HFFc6 (cell line): ENCODE results near the gene MOB3A. TPM values are rescaled to one million over a fixed set of nuclear protein-coding genes. Genes with fewer than 3 reads are reported as not detected.
A peak's percentile ranks its signal among the peaks of the same experiment; 100 is the strongest.

Experiments
- DNase-seq: peaks from one replicate; pipeline ENCODE4 v3.0.0-alpha.2; 2018
- H3K27ac Mint-ChIP-seq: 2 replicates; pipeline ENCODE4 v1.8.0; 2020; ENCODE audit warnings: mild to moderate bottlenecking, mixed read lengths
- H3K27me3 Mint-ChIP-seq: 2 replicates; pipeline ENCODE4 v1.8.0; 2021; ENCODE audit warnings: mild to moderate bottlenecking, moderate library complexity, mixed read lengths; ENCODE audit not compliant: insufficient read depth
- H3K36me3 Mint-ChIP-seq: 2 replicates; pipeline ENCODE4 v1.8.0; 2021; ENCODE audit warnings: low read depth, mixed read lengths
- H3K4me1 Mint-ChIP-seq: 2 replicates; pipeline ENCODE4 v1.8.0; 2020; ENCODE audit warnings: low read depth, mixed read lengths
- H3K4me3 Mint-ChIP-seq: 2 replicates; pipeline ENCODE4 v1.8.0; 2020; ENCODE audit warnings: mild to moderate bottlenecking, moderate library complexity, mixed read lengths
- H3K9me3 Mint-ChIP-seq: 2 replicates; pipeline ENCODE4 v1.8.0; 2020; ENCODE audit warnings: mild to moderate bottlenecking, mixed read lengths
- CTCF ChIP-seq: fragments of 200-600 bp; sonication (generic); IDR thresholded peaks from 2 replicates; pipeline ENCODE4 v1.5.0; 2021; ENCODE audit warnings: antibody characterized with exemption, mild to moderate bottlenecking
- total RNA-seq, 6 experiments: library from RNA; stranded (reverse); fragmentation: NEBNext Ultra II Directional; extraction: Animal tissue kit (Norgen Biotek cat#: 25700); gene quantifications; 2 replicates in 1 of 6; 3 replicates in 5 of 6; pipeline ENCODE4 v1.2.3, GENCODE V29; 2021

The MOB3A gene
- total RNA-seq, 6 experiments from 2014 or later = 47.1 to 52.6 (median 51.2) TPM

DNA sequence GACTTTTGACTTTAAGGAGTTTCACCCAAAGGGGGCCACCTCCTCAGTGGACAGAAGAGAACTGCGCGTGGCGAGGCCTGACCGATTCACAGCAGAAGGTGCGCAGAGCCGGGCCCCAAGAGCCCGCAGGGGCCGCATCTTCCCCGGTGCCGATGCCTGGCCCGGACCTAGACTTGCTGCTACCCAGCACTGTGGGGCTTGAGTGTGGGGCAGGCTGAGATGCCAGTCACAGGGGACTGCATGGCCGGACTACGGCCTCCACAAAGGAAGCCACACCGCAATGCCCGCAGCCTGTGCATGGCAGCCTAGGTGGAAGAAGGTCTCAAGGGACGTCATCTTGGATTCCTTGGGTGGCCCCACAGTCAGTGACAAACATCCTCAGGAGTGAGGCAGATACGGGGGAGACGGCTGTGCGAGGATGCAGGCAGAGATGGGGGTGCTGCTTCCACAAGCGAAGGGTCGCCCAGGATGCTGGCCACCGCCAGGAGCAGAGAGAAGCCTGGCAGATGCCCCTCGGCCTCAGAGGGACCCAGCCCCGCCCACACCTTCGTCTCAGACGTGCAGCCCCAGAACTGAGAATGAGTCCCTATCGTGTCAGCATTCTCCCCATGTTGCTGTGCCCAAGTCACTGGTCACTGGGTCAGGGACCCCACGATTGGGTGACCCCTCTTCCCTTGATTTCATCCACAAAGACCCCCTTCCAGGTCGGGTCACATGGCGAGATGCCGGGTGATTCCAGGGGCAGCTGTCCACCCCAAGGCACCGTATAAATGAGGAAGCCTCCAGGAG, 16.9 kb downstream of the MOB3A start:
- no peak for DNase-seq
- Mint-ChIP-seq H3K27ac (no peak overlapping the region), H3K9me3 (no peaks in the 10 kb centered on the region), H3K27me3 (peaks cover 2% of the 10 kb centered on the region), H3K4me3 (no peak overlapping the region), H3K4me1 (no peaks in the 10 kb centered on the region), H3K36me3 (peaks cover 3% of the 10 kb centered on the region)
- TF ChIP-seq CTCF = no peak

DNA sequence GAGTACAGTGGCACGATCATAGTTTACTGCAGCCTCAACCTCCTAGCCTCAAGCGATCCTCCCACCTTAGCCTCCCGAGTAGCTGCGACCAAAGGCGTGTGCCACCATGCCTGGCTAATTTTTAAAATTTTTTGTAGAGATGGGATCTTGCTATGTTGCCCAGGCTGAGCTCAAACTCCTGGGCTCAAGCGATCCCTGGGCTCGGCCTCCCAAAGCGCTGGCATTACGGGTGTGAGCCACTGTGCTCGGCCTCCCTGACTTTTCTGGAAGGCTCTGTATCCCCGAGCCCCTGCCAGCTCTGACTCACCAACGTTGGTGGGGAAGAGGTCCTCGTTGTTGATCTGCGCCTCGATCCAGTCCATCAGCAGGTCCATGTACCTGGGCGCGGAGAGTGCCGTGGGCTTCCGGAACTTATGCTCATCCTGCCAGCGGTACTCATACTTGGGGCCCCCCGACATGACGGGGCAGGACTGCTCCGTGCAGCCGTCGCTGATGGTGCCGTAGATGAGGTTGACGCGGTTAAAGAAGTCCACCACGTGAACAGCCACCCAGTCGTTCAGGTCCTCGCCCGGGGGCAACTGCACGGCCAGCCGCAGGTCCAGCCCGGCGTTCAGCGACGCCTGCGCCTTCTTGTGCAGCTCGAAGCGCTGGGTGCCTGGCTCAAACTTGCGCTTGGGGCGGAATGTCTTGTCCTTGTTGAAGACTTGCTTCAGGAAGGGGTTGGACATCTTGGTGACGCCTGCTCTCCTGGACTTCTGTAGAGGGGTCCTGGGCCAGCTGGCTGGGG, 18.1 kb downstream of the MOB3A start:
- Mint-ChIP-seq H3K9me3 (no peaks in the 10 kb centered on the region), H3K36me3 (peaks cover 3% of the 10 kb centered on the region), H3K27me3 (peaks cover 2% of the 10 kb centered on the region; the same call in 1 of the 2 replicates), H3K4me3 (no peak overlapping the region), H3K27ac (no peak overlapping the region), H3K4me1 (no peaks in the 10 kb centered on the region)
- TF ChIP-seq CTCF = no peak
- DNase-seq = no peak

GRCh38 chr19:2077398-2077797, 18.7 kb downstream of the MOB3A start:
- DNase-seq = no peak
- Mint-ChIP-seq H3K36me3 (peaks cover 7% of the 10 kb centered on the region), H3K9me3 (no peaks in the 10 kb centered on the region), H3K4me1 (no peaks in the 10 kb centered on the region), H3K4me3 (no peak overlapping the region), H3K27ac (no peak overlapping the region), H3K27me3 (peaks cover 2% of the 10 kb centered on the region; the same call in 1 of the 2 replicates)
- no peak for TF ChIP-seq CTCF

DNA sequence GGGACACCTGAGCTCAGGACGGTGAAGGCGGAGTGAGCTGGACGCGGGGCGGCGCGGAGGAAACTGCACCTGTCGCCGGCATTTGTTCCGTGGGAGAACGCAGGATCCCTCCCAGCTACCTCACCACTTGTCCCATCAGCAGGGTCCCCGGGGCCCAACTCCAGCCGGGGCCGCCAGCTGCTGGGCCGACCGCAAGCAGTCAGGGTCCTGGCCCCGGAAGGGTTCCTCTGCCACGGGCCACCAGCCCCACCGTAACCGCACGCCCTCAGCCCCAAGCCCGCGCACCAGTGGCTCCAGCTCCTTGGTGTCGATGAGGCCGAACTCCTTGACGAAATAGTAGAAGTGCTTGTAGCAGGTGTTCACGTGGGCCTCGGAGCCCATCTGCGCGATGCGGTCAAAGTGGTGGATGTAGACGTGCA, 19.6 kb downstream of the MOB3A start:
- H3K27me3 Mint-ChIP-seq = peaks cover 2% of the 10 kb centered on the region; the same call in 1 of the 2 replicates
- peaks cover 12% of the 10 kb centered on the region for H3K36me3 Mint-ChIP-seq
- TF ChIP-seq CTCF = no peak
- DNase-seq = no peak
- H3K4me1 Mint-ChIP-seq = no peaks in the 10 kb centered on the region
- H3K4me3 Mint-ChIP-seq = no peak overlapping the region
- no peaks in the 10 kb centered on the region for H3K9me3 Mint-ChIP-seq
- H3K27ac Mint-ChIP-seq = no peak overlapping the region

- TF ChIP-seq CTCF = no peak
- DNase-seq = no peak
- Mint-ChIP-seq H3K4me3 (no peak overlapping the region), H3K9me3 (no peaks in the 10 kb centered on the region), H3K36me3 (peaks cover 19% of the 10 kb centered on the region), H3K4me1 (no peaks in the 10 kb centered on the region), H3K27me3 (peaks cover 2% of the 10 kb centered on the region; the same call in 1 of the 2 replicates), H3K27ac (peak overlapping the region; percentile 31; the same call in 1 of the 2 replicates)
Observed at GRCh38 chr19:2072757-2073551, 23.2 kb downstream of the MOB3A start.
